Skin epidermis (tissue), 12 donors: ENCODE data around the gene TTC38.
"Not testable (repeated sequence)": the region's sequence is repeated elsewhere in the genome, so short reads cannot be mapped to it uniquely, and the experiment has no call there.

ENCODE experiments used
- H3K27ac ChIP-seq, 21 experiments: fragments of 200-600 bp; sonication (generic) in 11 of 21; one replicate each; pipeline ENCODE4 v1.5.0; 2020; ENCODE audit warnings: mild to moderate bottlenecking in 3 of 21, inconsistent platforms in 2 of 21, moderate library complexity in 2 of 21
- H3K4me3 ChIP-seq, 7 experiments: fragments of 200-600 bp; sonication (generic) in 2 of 7; one replicate each; pipeline ENCODE4 v1.5.0; 2020; ENCODE audit warnings: inconsistent platforms in 2 of 7, mild to moderate bottlenecking in 2 of 7, moderate library complexity in 1 of 7

Gene TTC38

GRCh38 chr22:46242076-46242475, 25.7 kb upstream of the TTC38 start:
- Histone ChIP-seq H3K4me3 (no peak overlapping the region), H3K27ac (no peak overlapping the region)

- no peak overlapping the region for H3K4me3 ChIP-seq
- no peak overlapping the region for H3K27ac ChIP-seq
Measured at GRCh38 chr22:46244771-46245170, 23.0 kb upstream of the TTC38 start.

GRCh38 chr22:46245511-46245910, 22.3 kb upstream of the TTC38 start:
- no peak overlapping the region for H3K4me3 ChIP-seq

GRCh38 chr22:46246178-46246577, 21.6 kb upstream of the TTC38 start:
- Histone ChIP-seq H3K4me3 (no peak overlapping the region), H3K27ac (no peak overlapping the region)

More at GRCh38 chr22:46245511-46245910, 22.3 kb upstream of the TTC38 start:
- H3K27ac ChIP-seq, result no peak overlapping the region

- H3K4me3 ChIP-seq, result no peak overlapping the region
- H3K27ac ChIP-seq, result no peak overlapping the region
Measured at GRCh38 chr22:46247443-46247975, 20.3 kb upstream of the TTC38 start.

- peak within 1 kb of the TSS; percentile 65 to 90 (median 82) for H3K4me3 ChIP-seq
Measured at GRCh38 chr22:46250035-46250782, 17.6 kb upstream of the TTC38 start, which contains the start of gene CDPF1. CDPF1 (minus strand) TSS chr22:46250293; CDS start chr22:46248284, 2,009 bp downstream.

GRCh38 chr22:46250783-46251125, 17.1 kb upstream of the TTC38 start:
- H3K4me3 ChIP-seq, result peak overlapping the region; percentile 65 to 90 (median 82)

More at GRCh38 chr22:46250035-46250782, 17.6 kb upstream of the TTC38 start, which contains the start of gene CDPF1:
- peak within 1 kb of the TSS; percentile 69 to 95 (median 89) for H3K27ac ChIP-seq

GRCh38 chr22:46251266-46251665, 16.5 kb upstream of the TTC38 start:
- Histone ChIP-seq H3K27ac (peak overlapping the region in 8 of 21 experiments; percentile 71 to 95 (median 90)), H3K4me3 (peak overlapping the region in 5 of 7 experiments; percentile 77 to 90 (median 82))

More at GRCh38 chr22:46250783-46251125, 17.1 kb upstream of the TTC38 start:
- peak overlapping the region in 20 of 21 experiments; percentile 71 to 95 (median 90) for H3K27ac ChIP-seq

GRCh38 chr22:46251816-46252380, 15.9 kb upstream of the TTC38 start:
- Histone ChIP-seq H3K27ac (no peak overlapping the region), H3K4me3 (no peak overlapping the region)

- H3K4me3 ChIP-seq, result no peak overlapping the region
- no peak overlapping the region for H3K27ac ChIP-seq
Measured at GRCh38 chr22:46256358-46256958, 11.3 kb upstream of the TTC38 start.

GRCh38 chr22:46259374-46259773, 8.4 kb upstream of the TTC38 start:
- Histone ChIP-seq H3K27ac (no peak overlapping the region), H3K4me3 (no peak overlapping the region)

GRCh38 chr22:46260038-46260437, 7.8 kb upstream of the TTC38 start:
- H3K27ac ChIP-seq, result no peak overlapping the region
- H3K4me3 ChIP-seq, result no peak overlapping the region

- Histone ChIP-seq H3K27ac (no peak overlapping the region), H3K4me3 (peak overlapping the region in 3 of 7 experiments; percentile 9 to 33 (median 11))
Measured at GRCh38 chr22:46262449-46263215, 5.2 kb upstream of the TTC38 start.

- Histone ChIP-seq H3K27ac (no peak within 1 kb of the TSS), H3K4me3 (peak within 1 kb of the TSS in 3 of 7 experiments; percentile 9 to 33 (median 11))
Measured at GRCh38 chr22:46263216-46263590, 4.6 kb upstream of the TTC38 start, which contains the start of gene PKDREJ. PKDREJ (minus strand) TSS chr22:46263343; CDS start chr22:46263322, 21 bp downstream.

GRCh38 chr22:46264520-46264919, 3.3 kb upstream of the TTC38 start:
- H3K4me3 ChIP-seq, H3K27ac ChIP-seq: not testable (repeated sequence)

GRCh38 chr22:46265627-46266026, 2.2 kb upstream of the TTC38 start:
- not testable (repeated sequence) for H3K27ac ChIP-seq, H3K4me3 ChIP-seq

- no peak overlapping the region for H3K4me3 ChIP-seq
- no peak overlapping the region for H3K27ac ChIP-seq
Measured at GRCh38 chr22:46269564-46269963, 1.8 kb downstream of the TTC38 start.

GRCh38 chr22:46272196-46272595, 4.4 kb downstream of the TTC38 start:
- no peak overlapping the region for H3K4me3 ChIP-seq
- H3K27ac ChIP-seq, result no peak overlapping the region

GRCh38 chr22:46272762-46273431, 5.1 kb downstream of the TTC38 start:
- no peak overlapping the region for H3K4me3 ChIP-seq
- no peak overlapping the region for H3K27ac ChIP-seq
